ENCODE data around the gene YPEL1.

- TF ChIP-seq CTCF (IDR thresholded peaks at IDR 0.05) (no peak), POLR2A (IDR thresholded peaks at IDR 0.05) (no peak)
Measured at GRCh38 chr22:21697880-21698279, 37.7 kb downstream of the YPEL1 start.
